B cell (primary cell): Measurements from ENCODE around the gene KLK7. TPM values are rescaled to one million over a fixed set of nuclear protein-coding genes. Genes with fewer than 3 reads are reported as not detected.

Source experiments
- ATAC-seq: fragments of 200-7000 bp; cut with Tn5 transposase; one replicate; pipeline ENCODE4 v1.10.0; 2021; ENCODE audit warnings: low read depth, mild to moderate bottlenecking, moderate number of reproducible peaks, moderate library complexity
- CTCF ChIA-PET: fragments of 350-600 bp; sonication (Branson Sonifier 250); formaldehyde crosslinking; loops from one replicate; lab custom pipeline; 2021; ENCODE audit warnings: antibody characterized with exemption, inconsistent platforms; lab: Charles Lee
- POLR2A ChIA-PET: fragments of 350-600 bp; sonication (Branson Sonifier 250); formaldehyde crosslinking; loops from one replicate; lab custom pipeline; 2021; ENCODE audit warnings: antibody characterized with exemption; lab: Charles Lee
- DNase-seq: peaks from one replicate; pipeline ENCODE4 v3.0.0; 2013
- H2AFZ ChIP-seq: 2 replicates; pipeline ENCODE4 v1.6.1; 2012; ENCODE audit warnings: mild to moderate bottlenecking, low read depth, low read length; ENCODE audit not compliant: insufficient read depth, poor library complexity, severe bottlenecking
- H3K27ac ChIP-seq, 2 donors: 1 replicate in 1 of 2; 2 replicates in 1 of 2; pipeline ENCODE4 v1.5.1; 2012 to 2013; ENCODE audit warnings: low read length in 2 of 2, mild to moderate bottlenecking in 2 of 2, moderate library complexity in 1 of 2
- H3K27me3 ChIP-seq, 4 experiments: fragments of 200-600 bp in 1 of 4; sonication (generic) in 1 of 4; replicated peaks in 1 of 4; 1 replicate in 2 of 4; 2 replicates in 2 of 4; pipeline versions ENCODE4 v1.6.1 to v1.7.0; 2013 to 2016; ENCODE audit warnings: low read length in 3 of 4, mild to moderate bottlenecking in 2 of 4, mixed read lengths in 1 of 4, moderate library complexity in 1 of 4; ENCODE audit not compliant: insufficient read depth in 4 of 4, control insufficient read depth in 3 of 4; ENCODE audit errors: control extremely low read depth in 1 of 4
- H3K36me3 ChIP-seq, 2 experiments: replicated peaks in 1 of 2; 1 replicate in 1 of 2; 2 replicates in 1 of 2; pipeline versions ENCODE4 v1.6.1 to v1.7.1; 2013; ENCODE audit warnings: low read length in 1 of 2; ENCODE audit not compliant: insufficient read depth in 2 of 2, control insufficient read depth in 1 of 2; ENCODE audit errors: control extremely low read depth in 1 of 2, extremely low read depth in 1 of 2
- H3K4me1 ChIP-seq, 2 donors: fragments of 200-600 bp in 1 of 2; sonication (generic) in 1 of 2; 1 replicate in 1 of 2; 2 replicates in 1 of 2; pipeline versions ENCODE4 v1.5.1 to v1.6.1; 2013 to 2017; ENCODE audit warnings: low read length in 2 of 2; ENCODE audit not compliant: control insufficient read depth in 2 of 2, insufficient read depth in 2 of 2
- H3K4me2 ChIP-seq: replicated peaks from 2 replicates; pipeline ENCODE3; 2012; ENCODE audit warnings: mild to moderate bottlenecking, low read depth, low read length; ENCODE audit not compliant: poor library complexity, severe bottlenecking
- H3K4me3 ChIP-seq, 5 experiments: fragments of 200-600 bp in 1 of 5; sonication (generic) in 1 of 5; 1 replicate in 3 of 5; 2 replicates in 2 of 5; pipeline versions ENCODE4 v1.5.1 to v1.7.0; 2011 to 2016; ENCODE audit warnings: low read length in 4 of 5, mild to moderate bottlenecking in 4 of 5, low read depth in 2 of 5, control low read depth in 1 of 5, moderate library complexity in 1 of 5; ENCODE audit not compliant: insufficient read depth in 1 of 5; ENCODE audit errors: control extremely low read depth in 1 of 5, extremely low read depth in 1 of 5
- H3K79me2 ChIP-seq: fragments of 200-600 bp; sonication (generic); one replicate; pipeline ENCODE4 v1.6.0; 2016; ENCODE audit warnings: low read length; ENCODE audit not compliant: control insufficient read depth, insufficient read depth
- H3K9ac ChIP-seq: fragments of 200-600 bp; sonication (generic); 2 replicates; pipeline ENCODE4 v1.6.1; 2017; ENCODE audit warnings: mild to moderate bottlenecking, low read length, moderate library complexity
- H3K9me3 ChIP-seq, 3 donors: one replicate each; pipeline versions ENCODE4 v1.6.1 to v1.7.1; 2013; ENCODE audit warnings: low read length in 2 of 3; ENCODE audit not compliant: control insufficient read depth in 2 of 3, insufficient read depth in 1 of 3; ENCODE audit errors: control extremely low read depth in 1 of 3
- H4K20me1 ChIP-seq: 2 replicates; pipeline ENCODE4 v1.6.0; 2012; ENCODE audit warnings: mild to moderate bottlenecking, low read length; ENCODE audit not compliant: insufficient read depth, control insufficient read depth, poor library complexity, severe bottlenecking
- H3K27ac Mint-ChIP-seq: one replicate; pipeline ENCODE4 v1.8.0; 2021; ENCODE audit warnings: mixed read lengths
- H3K27me3 Mint-ChIP-seq: one replicate; pipeline ENCODE4 v1.8.0; 2021; ENCODE audit warnings: mixed read lengths
- H3K4me1 Mint-ChIP-seq: one replicate; pipeline ENCODE4 v1.8.0; 2021; ENCODE audit warnings: mixed read lengths
- H3K4me3 Mint-ChIP-seq: one replicate; pipeline ENCODE4 v1.8.0; 2021; ENCODE audit warnings: mixed read lengths
- H3K9me3 Mint-ChIP-seq: one replicate; pipeline ENCODE4 v1.8.0; 2022; ENCODE audit warnings: mixed read lengths; ENCODE audit not compliant: insufficient read depth
- EZH2 ChIP-seq: IDR thresholded peaks from 2 replicates; pipeline ENCODE4 v1.6.1; 2012; ENCODE audit warnings: borderline replicate concordance, low read depth, mild to moderate bottlenecking, moderate library complexity, low read length; ENCODE audit not compliant: insufficient read depth, poor library complexity, severe bottlenecking
- WGBS: methylation state at CpG from one replicate; pipeline ENCODE4 v1.1.5; 2013; ENCODE audit warnings: missing lambda C conversion rate; ENCODE audit not compliant: insufficient coverage; 5-methylcytosine and 5-hydroxymethylcytosine counted together
- intact Hi-C: fragments of 100-400 bp; cut with micrococcal nuclease; formaldehyde crosslinking; loops from one replicate; pipeline ENCODE4 v1.10.0; 2022
- polyA plus RNA-seq: library from polyadenylated mRNA; depleted of rRNA; stranded (reverse); fragments of >200 nt; gene quantifications from 2 replicates; pipeline ENCODE4 v1.2.3, GENCODE V29; 2012
- total RNA-seq, 2 donors: library from RNA; stranded (reverse); fragments of 120-200 nt in 1 of 2; gene quantifications; 1 replicate in 1 of 2; 2 replicates in 1 of 2; pipeline versions ENCODE4 v1.2.3 to v1.2.4, GENCODE V29; 2013 to 2022
- TF ChIP-seq, protein P1 (sequence below): fragments of 200-600 bp; IDR thresholded peaks from one replicate; pipeline ENCODE4 v1.8.0; 2022; ENCODE audit warnings: antibody characterized with exemption, mild to moderate bottlenecking

KLK7 gene
- total and polyA plus RNA-seq, 2 donors (not counting 1 experiment from before 2014, with no cell fraction given): not detected

GRCh38 chr19:50967929-50968715, 15.6 kb downstream of the KLK7 start:
- H3K27me3 Mint-ChIP-seq: peaks cover 45% of the 10 kb centered on the region
- no peak overlapping the region for H3K4me2 ChIP-seq

DNA sequence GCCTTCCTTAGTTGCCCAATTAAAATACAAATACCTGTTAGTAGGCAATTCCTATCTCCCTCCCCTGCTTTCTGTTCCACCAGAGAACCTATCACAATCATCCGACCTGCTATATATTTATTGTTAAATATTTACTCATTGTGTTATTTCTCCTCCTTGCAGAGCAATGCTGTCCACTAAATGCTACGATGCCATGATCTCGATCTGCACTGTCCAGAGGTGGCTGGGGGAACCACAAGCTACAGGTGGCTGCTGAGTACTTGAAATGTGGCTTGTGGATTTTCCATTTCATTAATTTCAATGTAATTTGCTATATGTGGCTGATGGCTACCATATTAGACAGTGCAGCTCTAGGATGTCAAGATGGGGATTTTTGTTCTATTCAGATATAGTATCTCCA, 19.5 kb downstream of the KLK7 start:
- Histone ChIP-seq H3K9ac (no peak overlapping the region), H3K36me3 (no peaks in the 10 kb centered on the region), H4K20me1 (no peaks in the 10 kb centered on the region), H3K4me1 (no peaks in the 10 kb centered on the region), H3K4me3 (no peak overlapping the region), H2AFZ (no peak overlapping the region), H3K27ac (no peak overlapping the region), H3K9me3 (peaks cover 0 to 10% (median 0%) of the 10 kb centered on the region in 3 donors), H3K4me2 (no peak overlapping the region), H3K79me2 (no peaks in the 10 kb centered on the region), H3K27me3 (peaks cover 0 to 9% (median 0%) of the 10 kb centered on the region in 4 experiments)
- no peak for DNase-seq
- ChIA-PET CTCF (no interaction called here), POLR2A (no interaction called here)
- TF ChIP-seq, protein P1, sequence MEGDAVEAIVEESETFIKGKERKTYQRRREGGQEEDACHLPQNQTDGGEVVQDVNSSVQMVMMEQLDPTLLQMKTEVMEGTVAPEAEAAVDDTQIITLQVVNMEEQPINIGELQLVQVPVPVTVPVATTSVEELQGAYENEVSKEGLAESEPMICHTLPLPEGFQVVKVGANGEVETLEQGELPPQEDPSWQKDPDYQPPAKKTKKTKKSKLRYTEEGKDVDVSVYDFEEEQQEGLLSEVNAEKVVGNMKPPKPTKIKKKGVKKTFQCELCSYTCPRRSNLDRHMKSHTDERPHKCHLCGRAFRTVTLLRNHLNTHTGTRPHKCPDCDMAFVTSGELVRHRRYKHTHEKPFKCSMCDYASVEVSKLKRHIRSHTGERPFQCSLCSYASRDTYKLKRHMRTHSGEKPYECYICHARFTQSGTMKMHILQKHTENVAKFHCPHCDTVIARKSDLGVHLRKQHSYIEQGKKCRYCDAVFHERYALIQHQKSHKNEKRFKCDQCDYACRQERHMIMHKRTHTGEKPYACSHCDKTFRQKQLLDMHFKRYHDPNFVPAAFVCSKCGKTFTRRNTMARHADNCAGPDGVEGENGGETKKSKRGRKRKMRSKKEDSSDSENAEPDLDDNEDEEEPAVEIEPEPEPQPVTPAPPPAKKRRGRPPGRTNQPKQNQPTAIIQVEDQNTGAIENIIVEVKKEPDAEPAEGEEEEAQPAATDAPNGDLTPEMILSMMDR: no peak
- no peak for TF ChIP-seq EZH2
- Mint-ChIP-seq H3K4me1 (no peaks in the 10 kb centered on the region), H3K27me3 (peaks cover 24% of the 10 kb centered on the region), H3K27ac (no peak overlapping the region), H3K9me3 (peaks cover 3% of the 10 kb centered on the region), H3K4me3 (no peak overlapping the region)
- ATAC-seq: no peak
- intact Hi-C loops: no loop called here
- WGBS: no CpG with 5 or more reads among the region's 3 CpGs

More at GRCh38 chr19:50967929-50968715, 15.6 kb downstream of the KLK7 start:
- TF ChIP-seq, protein P1: no peak
- TF ChIP-seq EZH2: no peak
- H3K9me3 Mint-ChIP-seq: no peaks in the 10 kb centered on the region
- POLR2A ChIA-PET: no interaction called here
- no peak for ATAC-seq
- no peaks in the 10 kb centered on the region for H3K36me3 ChIP-seq
- no peaks in the 10 kb centered on the region for H4K20me1 ChIP-seq
- H3K4me3 Mint-ChIP-seq: no peak overlapping the region
- no peak overlapping the region for H2AFZ ChIP-seq
- WGBS: 46% methylated on average over 18 of the region's 20 CpGs
- H3K79me2 ChIP-seq: no peaks in the 10 kb centered on the region
- H3K27ac ChIP-seq: no peak overlapping the region
- no peak overlapping the region for H3K9ac ChIP-seq
- H3K27me3 ChIP-seq: peaks cover 0 to 12% (median 0%) of the 10 kb centered on the region in 4 experiments
- CTCF ChIA-PET: no interaction called here
- H3K4me1 ChIP-seq: no peaks in the 10 kb centered on the region
- no peak overlapping the region for H3K4me3 ChIP-seq
- no peaks in the 10 kb centered on the region for H3K4me1 Mint-ChIP-seq
- peaks cover 0 to 4% (median 0%) of the 10 kb centered on the region in 3 donors for H3K9me3 ChIP-seq
- intact Hi-C loops: no loop called here
- DNase-seq: no peak
- no peak overlapping the region for H3K27ac Mint-ChIP-seq
